BJ (cell line): Measurements from ENCODE around the gene CCDC70. TPM values are rescaled to one million over a fixed set of nuclear protein-coding genes. Genes with fewer than 3 reads are reported as not detected.

Source experiments
- CTCF ChIA-PET: fragments of 350-600 bp; formaldehyde crosslinking; extraction: SDS; loops from one replicate; lab custom pipeline; 2021; ENCODE audit warnings: antibody characterized with exemption, inconsistent platforms; lab: Yijun Ruan, JAX
- POLR2A ChIA-PET: fragments of 300-600 bp; sonication (Branson Sonifier 250); formaldehyde crosslinking; extraction: SDS; loops from one replicate; lab custom pipeline; 2021; ENCODE audit warnings: antibody characterized with exemption; lab: Charles Lee
- DNase-seq: peaks from one replicate; pipeline ENCODE4 v3.0.0-alpha.2; 2011; ENCODE audit warnings: low read depth
- H3K27me3 ChIP-seq: 2 replicates; pipeline ENCODE4 v1.6.0; 2011; ENCODE audit warnings: low read length; ENCODE audit not compliant: control insufficient read depth, insufficient read depth
- H3K36me3 ChIP-seq: 2 replicates; pipeline ENCODE4 v1.5.1; 2011; ENCODE audit warnings: low read length; ENCODE audit not compliant: control insufficient read depth, insufficient read depth
- H3K4me3 ChIP-seq: 2 replicates; pipeline ENCODE4 v1.5.1; 2011; ENCODE audit warnings: low read depth, mild to moderate bottlenecking, control low read depth, low read length
- CTCF ChIP-seq: IDR thresholded peaks from 2 replicates; pipeline ENCODE4 v1.5.1; 2011; ENCODE audit warnings: low read depth, mild to moderate bottlenecking, control low read depth, inconsistent platforms, low read length, moderate library complexity; ENCODE audit not compliant: insufficient read depth
- polyA plus RNA-seq: library from polyadenylated mRNA; depleted of rRNA; stranded (reverse); fragments of >200 nt; gene quantifications from 2 replicates; pipeline ENCODE4 v1.2.3, GENCODE V29; 2011

Gene CCDC70
- polyA plus RNA-seq, 1 experiment: not detected

GRCh38 chr13:51849145-51850101 lies 12.3 kb upstream of the CCDC70 start:
- peaks cover 1% of the 10 kb centered on the region; the same call in 1 of the 2 replicates for H3K27me3 ChIP-seq
- TF ChIP-seq CTCF: peak; percentile 55
- ChIA-PET POLR2A (no interaction called here), CTCF (interaction anchor here (1.3 to 2.6 kb wide), 6 partner anchors 12 to 724 kb away, joined by 4 to 10 read pairs (median 6); partner anchors contain the start of gene CCDC70)
- no peaks in the 10 kb centered on the region for H3K36me3 ChIP-seq
- H3K4me3 ChIP-seq: no peak overlapping the region
- no peak for DNase-seq

GRCh38 chr13:51856027-51856736 lies 5.6 kb upstream of the CCDC70 start:
- TF ChIP-seq CTCF: no peak
- no peak for DNase-seq
- Histone ChIP-seq H3K36me3 (no peaks in the 10 kb centered on the region), H3K27me3 (peaks cover 4% of the 10 kb centered on the region), H3K4me3 (no peak overlapping the region)
- ChIA-PET POLR2A (no interaction called here), CTCF (no interaction called here)

GRCh38 chr13:51856998-51857397 lies 4.8 kb upstream of the CCDC70 start:
- no peak overlapping the region for H3K4me3 ChIP-seq
- ChIA-PET POLR2A (no interaction called here), CTCF (no interaction called here)
- no peaks in the 10 kb centered on the region for H3K36me3 ChIP-seq
- H3K27me3 ChIP-seq: peaks cover 4% of the 10 kb centered on the region
- no peak for TF ChIP-seq CTCF
- DNase-seq: no peak

GRCh38 chr13:51858433-51859247 lies 3.1 kb upstream of the CCDC70 start:
- TF ChIP-seq CTCF: no peak
- no peak for DNase-seq
- ChIA-PET POLR2A (no interaction called here), CTCF (interaction anchor here (0.7 to 1.0 kb wide), 3 partner anchors 8 to 51 kb away, joined by 3 read pairs; partner anchors contain the start of gene TMEM272)
- H3K4me3 ChIP-seq: no peak overlapping the region
- H3K36me3 ChIP-seq: no peaks in the 10 kb centered on the region
- H3K27me3 ChIP-seq: peaks cover 6% of the 10 kb centered on the region
